GM19455 (cell line): Measurements from ENCODE around the gene GBE1.
"Not testable (repeated sequence)": the region's sequence is repeated elsewhere in the genome, so short reads cannot be mapped to it uniquely, and the experiment has no call there.

Experiments used
- ATAC-seq: cut with Tn5 transposase; IDR thresholded peaks from one replicate; pipeline ENCODE4 v1.9.1; 2021; ENCODE audit not compliant: unreplicated experiment

The GBE1 gene

GRCh38 chr3:81753416-81754027 is 7.9 kb downstream of the GBE1 start:
- no peak for ATAC-seq

DNA sequence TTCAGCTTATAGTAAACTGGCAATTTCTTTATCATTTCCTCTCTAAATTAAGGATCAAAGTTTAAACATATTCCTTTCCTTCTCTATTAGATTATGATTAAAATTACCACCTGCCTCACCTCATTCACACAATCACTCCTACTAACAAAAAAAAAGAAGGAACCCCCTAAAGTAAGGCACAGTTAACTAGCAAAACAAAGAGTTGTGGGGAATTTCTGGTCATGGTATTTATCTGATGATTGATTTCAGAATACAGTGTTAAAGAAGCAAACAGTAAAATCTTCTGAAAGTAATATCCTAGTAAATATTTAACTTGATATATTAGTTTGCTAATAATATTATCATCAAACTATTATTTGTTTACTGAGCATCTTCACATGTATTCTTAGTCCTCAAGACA is 8.8 kb downstream of the GBE1 start:
- no peak for ATAC-seq

DNA sequence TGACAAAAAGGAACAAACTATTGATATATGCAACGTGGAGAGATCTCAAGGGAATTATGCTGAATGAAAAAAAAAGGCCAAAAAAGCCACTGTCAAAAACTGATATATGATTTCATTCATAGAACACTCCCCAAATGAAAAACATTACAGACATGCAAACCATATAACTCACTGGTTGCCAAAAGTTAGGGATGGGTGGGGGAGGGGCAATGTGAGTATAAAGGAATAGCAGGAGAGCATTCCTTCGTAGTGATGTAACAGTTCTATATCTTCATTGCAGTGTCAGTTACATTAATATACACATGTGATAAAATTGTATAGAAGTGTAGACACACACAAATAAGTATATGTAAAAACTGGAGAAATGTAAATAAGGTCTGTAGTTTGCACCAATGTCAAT is 12.2 kb downstream of the GBE1 start:
- ATAC-seq, result no peak

GRCh38 chr3:81747280-81747679 is 14.2 kb downstream of the GBE1 start:
- not testable (repeated sequence) for ATAC-seq

DNA sequence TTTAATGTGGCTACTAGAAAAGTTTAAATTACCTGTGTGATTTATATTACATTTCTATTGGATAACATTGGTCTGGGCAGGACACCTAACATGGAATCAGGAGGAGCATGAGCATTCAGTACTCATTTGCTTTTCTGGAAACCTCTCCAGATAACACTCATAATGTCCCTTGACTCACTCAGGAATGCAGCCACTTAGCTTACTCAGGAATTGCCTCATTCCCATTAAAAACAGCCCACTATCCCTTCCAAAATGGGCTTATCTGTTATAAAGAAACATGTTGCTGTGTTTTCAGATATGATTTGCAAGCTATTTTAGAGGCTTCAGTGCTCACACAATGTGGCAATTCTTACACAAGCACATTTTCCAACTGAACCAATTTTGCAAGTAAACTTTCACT is 17.1 kb downstream of the GBE1 start:
- no peak for ATAC-seq

- ATAC-seq, result no peak
Measured at GRCh38 chr3:81743096-81744025, 18.1 kb downstream of the GBE1 start.

GRCh38 chr3:81742581-81742980 is 18.9 kb downstream of the GBE1 start:
- ATAC-seq, result no peak

DNA sequence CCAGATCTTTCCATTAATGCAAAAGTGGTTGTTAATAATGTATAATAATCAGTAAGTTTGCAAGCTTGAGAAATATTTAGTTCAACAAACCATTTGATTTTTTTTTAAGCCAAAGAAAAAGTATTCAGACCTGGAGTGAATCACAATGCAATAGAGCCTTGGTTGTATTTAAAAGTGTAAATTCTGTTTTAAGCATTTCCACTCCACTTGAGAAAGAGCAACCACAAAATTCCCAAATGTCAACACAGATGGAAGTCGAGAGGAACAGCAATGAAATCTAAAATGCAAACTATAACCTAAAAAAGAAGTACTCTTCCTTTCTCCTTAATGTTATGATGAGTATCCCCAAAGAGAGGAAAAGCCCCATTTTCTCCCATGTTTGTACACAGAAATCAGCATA is 20.2 kb downstream of the GBE1 start:
- no peak for ATAC-seq

GRCh38 chr3:81740731-81741130 is 20.7 kb downstream of the GBE1 start:
- ATAC-seq, result no peak

DNA sequence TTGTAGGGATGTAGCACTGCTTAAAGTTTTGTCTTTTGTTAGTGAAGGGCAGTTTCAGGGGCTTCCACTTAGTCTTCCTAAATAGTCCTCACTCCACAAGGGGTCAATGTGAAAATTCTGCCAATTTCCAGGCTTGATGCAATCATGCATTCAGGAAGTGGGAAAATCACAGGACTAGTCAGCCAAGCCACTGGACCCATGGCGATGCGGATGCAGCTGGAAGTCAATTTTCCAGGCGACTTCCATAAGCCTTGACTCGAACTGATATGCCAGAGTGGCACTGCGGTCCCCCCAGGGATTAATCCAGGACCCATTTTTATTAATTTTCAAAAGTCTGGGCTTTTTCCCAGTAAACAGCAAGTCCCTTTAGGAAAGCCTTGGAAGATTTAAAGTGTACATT is 26.1 kb downstream of the GBE1 start:
- ATAC-seq, result no peak

DNA sequence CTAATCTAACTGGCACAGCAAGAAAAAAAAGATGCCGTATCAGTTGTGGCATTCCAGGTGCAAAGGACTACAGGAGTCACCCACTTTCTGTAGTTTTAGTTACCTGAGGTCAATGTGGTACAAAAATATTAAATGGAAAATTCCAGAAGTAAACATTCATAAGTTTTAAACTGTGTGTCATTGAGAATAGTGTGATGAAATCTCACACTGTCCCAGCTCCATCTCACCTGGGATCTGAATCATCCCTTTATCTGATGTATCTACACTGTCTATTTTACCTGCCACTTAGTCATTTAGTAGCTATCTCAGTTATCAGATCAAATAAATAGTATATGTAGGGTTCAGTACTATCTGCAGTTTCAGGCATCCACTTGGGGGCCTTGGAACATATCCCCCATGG is 26.7 kb downstream of the GBE1 start:
- ATAC-seq, result no peak

- ATAC-seq, result no peak
Measured at GRCh38 chr3:81732642-81733041, 28.8 kb downstream of the GBE1 start.

GRCh38 chr3:81728766-81729544 is 32.5 kb downstream of the GBE1 start:
- ATAC-seq, result no peak

- ATAC-seq, result no peak
Measured at GRCh38 chr3:81726735-81727134, 34.7 kb downstream of the GBE1 start.

GRCh38 chr3:81726132-81726531 is 35.3 kb downstream of the GBE1 start:
- no peak for ATAC-seq

DNA sequence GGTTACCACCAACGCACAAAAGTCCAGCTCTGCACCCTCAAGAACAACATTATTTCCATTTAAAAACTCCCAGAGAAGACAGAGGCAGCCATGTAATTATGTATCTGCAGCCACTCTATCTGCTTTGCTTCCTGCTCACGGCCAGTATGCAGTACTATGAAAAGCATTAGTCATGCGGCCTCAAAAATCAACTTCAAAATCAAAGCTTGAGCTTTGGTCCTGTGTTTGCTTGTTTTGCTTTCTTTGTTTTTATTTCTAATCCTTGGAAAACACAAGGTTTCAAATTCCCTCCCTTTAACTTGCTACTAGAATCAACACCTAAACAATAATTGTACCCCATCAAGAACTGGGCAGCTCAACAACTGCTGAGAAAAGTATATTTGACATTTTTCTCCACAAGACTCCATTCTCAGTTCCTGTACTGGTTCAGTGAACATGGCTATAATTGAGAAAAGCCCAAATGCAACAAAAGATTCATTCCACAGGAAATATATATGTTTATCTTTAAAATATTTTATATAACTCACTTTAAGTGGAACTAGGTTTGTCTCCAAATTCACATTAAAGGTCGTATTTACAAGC is 37.6 kb downstream of the GBE1 start:
- ATAC-seq, result no peak

- no peak for ATAC-seq
Measured at GRCh38 chr3:81718311-81718710, 43.1 kb downstream of the GBE1 start.

DNA sequence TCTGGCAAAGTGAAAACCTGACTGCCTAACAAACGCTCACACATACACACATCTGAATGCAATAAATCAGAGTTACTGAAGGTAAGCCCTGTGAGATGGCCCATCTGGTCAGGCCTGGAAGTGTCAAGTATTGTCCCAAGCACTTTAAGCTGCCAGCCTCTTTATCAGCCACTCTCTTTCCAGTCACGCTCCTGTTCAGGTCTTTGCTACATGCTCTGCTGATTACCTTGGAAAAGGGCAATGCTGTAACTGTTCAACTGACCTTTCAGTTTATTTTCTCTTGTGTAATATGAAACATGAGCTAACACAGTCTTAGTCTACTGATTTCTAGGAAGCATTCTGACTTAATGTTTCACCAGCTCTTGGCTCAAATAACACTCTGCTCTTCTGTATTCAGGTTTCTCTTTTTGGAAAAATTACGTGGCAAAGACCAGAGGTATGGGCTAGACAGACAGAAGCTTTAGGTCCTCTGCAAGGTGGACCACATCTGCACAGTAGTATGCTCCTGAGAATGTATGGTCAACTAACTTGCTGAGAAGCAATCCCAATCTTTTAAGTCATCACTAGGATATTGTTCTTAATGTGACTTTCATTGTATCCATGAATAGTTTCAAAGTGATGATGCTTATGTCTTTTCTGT is 44.5 kb downstream of the GBE1 start:
- no peak for ATAC-seq

DNA sequence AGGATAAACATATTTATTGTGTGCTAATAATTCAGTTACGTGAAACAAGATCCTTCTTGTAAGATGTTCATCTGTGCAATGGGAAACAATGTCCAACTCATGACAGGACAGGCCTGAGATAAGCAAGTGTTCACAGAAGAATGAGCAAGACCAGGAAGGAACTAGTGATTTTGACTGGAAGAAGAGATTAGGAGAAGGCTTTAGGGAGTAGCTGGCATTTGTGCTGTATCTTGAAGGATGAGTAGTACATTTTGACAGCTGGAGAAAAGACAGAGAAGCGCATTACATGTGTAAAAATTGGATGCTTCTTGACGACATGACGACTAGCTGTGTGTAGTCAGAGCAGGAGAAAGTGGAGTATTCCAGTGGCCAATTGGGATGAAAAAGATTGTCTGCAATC is 48.4 kb downstream of the GBE1 start:
- ATAC-seq, result no peak

- no peak for ATAC-seq
Measured at GRCh38 chr3:81709606-81710005, 51.8 kb downstream of the GBE1 start.

GRCh38 chr3:81707996-81708395 is 53.4 kb downstream of the GBE1 start:
- ATAC-seq, result no peak
